Measurements from ENCODE around the gene EZH2.

EZH2 gene

DNA sequence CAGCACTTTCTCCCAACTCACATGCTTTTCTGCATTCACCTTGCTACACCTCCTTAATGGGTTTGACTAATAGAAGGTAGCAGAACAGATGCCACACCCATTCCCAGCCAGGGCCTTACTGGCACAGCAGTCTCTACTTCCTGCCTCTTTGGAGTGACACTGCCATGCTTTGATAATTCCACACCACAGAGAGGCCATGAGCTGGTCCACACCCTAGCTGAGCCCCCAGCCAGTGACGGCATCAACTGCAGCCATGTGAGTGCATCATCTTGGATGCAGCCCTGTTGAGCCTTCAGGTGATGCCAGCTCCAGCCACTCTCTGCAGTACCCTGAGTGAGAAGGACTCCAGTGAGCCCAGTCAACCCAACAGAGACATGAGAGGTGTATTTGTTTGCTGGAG lies 27.5 kb upstream of the EZH2 start:
- H3K4me3 ChIP-seq (ENCODE audit: low read depth in 1 of 2, low read length in 1 of 2): no peak overlapping the region
- H3K27me3 ChIP-seq: peaks cover 13% of the 10 kb centered on the region
- H3K27ac ChIP-seq: no peak overlapping the region
- TF ChIP-seq, protein P1, sequence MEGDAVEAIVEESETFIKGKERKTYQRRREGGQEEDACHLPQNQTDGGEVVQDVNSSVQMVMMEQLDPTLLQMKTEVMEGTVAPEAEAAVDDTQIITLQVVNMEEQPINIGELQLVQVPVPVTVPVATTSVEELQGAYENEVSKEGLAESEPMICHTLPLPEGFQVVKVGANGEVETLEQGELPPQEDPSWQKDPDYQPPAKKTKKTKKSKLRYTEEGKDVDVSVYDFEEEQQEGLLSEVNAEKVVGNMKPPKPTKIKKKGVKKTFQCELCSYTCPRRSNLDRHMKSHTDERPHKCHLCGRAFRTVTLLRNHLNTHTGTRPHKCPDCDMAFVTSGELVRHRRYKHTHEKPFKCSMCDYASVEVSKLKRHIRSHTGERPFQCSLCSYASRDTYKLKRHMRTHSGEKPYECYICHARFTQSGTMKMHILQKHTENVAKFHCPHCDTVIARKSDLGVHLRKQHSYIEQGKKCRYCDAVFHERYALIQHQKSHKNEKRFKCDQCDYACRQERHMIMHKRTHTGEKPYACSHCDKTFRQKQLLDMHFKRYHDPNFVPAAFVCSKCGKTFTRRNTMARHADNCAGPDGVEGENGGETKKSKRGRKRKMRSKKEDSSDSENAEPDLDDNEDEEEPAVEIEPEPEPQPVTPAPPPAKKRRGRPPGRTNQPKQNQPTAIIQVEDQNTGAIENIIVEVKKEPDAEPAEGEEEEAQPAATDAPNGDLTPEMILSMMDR (IDR thresholded peaks at IDR 0.05): no peak
- no peaks in the 10 kb centered on the region for H3K4me1 ChIP-seq (ENCODE audit: control insufficient read depth in 1 of 2, insufficient read depth in 1 of 2, low read depth in 1 of 2, low read length in 1 of 2)
- no peaks in the 10 kb centered on the region for H3K9me3 ChIP-seq
- no peaks in the 10 kb centered on the region for H3K36me3 ChIP-seq

DNA sequence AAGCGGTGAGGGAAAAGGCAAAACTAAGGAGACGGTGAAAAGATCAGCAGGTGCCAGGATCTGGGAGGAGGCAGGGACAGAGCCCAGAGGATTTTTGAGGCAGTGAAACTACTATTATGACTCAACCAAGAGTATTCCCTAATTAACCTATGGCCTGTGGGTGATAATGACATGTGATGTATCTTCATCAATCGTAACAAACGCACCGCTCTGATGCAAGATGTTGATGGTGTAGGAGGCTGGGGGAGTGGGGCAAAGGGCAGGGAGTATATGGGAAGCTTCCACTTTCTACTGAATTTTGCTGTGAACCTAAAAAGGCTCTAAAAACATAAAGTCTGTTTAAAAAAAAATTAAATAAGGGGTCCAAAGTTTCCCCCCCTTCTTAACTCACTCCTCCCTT lies 25.5 kb upstream of the EZH2 start:
- H3K36me3 ChIP-seq: no peaks in the 10 kb centered on the region
- H3K27ac ChIP-seq: no peak overlapping the region
- TF ChIP-seq, protein P1 (IDR thresholded peaks at IDR 0.05): no peak
- H3K27me3 ChIP-seq: peaks cover 13% of the 10 kb centered on the region
- no peak overlapping the region for H3K4me3 ChIP-seq (ENCODE audit: low read depth in 1 of 2, low read length in 1 of 2)
- H3K4me1 ChIP-seq (ENCODE audit: control insufficient read depth in 1 of 2, insufficient read depth in 1 of 2, low read depth in 1 of 2, low read length in 1 of 2): no peaks in the 10 kb centered on the region
- no peaks in the 10 kb centered on the region for H3K9me3 ChIP-seq

DNA sequence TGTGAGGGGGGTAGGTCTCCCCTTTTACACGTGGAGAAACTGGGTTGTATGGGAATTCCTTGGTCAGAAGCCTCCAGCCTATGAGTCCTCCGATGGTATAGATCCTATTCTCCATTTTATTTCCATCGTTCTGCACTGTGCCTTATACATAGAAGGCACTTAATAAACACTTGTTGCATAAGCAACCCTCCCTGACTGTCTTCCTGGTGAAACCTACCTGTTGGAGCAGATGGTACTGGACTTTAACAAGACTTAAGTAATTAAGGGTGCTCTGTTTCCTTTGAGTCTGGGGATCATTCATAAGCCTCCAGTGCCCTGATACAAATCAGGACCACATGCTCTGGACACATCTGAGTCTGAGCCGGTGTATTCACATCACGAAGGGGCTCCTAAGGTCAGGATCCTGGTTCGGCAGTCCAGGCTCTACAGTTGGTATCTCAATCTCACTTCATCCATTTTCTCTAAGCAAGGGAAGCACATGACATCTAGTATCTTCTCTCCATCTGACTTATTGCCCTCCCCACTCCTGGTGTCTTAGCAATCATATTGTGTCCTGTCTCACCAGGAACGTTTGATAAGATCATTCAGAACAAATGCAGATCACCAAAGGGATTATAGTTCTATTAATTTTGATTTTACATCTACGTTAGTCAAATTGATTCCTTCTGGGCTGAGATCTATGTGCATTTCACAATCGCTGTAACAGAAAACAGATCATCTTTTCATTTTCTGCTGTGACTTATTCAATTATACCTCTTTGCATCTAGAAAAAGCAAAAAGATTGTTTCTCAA lies 22.8 kb upstream of the EZH2 start:
- Histone ChIP-seq H3K4me1 (ENCODE audit: control insufficient read depth in 1 of 2, insufficient read depth in 1 of 2, low read depth in 1 of 2, low read length in 1 of 2) (no peaks in the 10 kb centered on the region), H3K4me3 (ENCODE audit: low read depth in 1 of 2, low read length in 1 of 2) (no peak overlapping the region), H3K36me3 (no peaks in the 10 kb centered on the region), H3K27me3 (peaks cover 13% of the 10 kb centered on the region), H3K9me3 (no peaks in the 10 kb centered on the region), H3K27ac (no peak overlapping the region)
- TF ChIP-seq, protein P1 (IDR thresholded peaks at IDR 0.05): no peak

DNA sequence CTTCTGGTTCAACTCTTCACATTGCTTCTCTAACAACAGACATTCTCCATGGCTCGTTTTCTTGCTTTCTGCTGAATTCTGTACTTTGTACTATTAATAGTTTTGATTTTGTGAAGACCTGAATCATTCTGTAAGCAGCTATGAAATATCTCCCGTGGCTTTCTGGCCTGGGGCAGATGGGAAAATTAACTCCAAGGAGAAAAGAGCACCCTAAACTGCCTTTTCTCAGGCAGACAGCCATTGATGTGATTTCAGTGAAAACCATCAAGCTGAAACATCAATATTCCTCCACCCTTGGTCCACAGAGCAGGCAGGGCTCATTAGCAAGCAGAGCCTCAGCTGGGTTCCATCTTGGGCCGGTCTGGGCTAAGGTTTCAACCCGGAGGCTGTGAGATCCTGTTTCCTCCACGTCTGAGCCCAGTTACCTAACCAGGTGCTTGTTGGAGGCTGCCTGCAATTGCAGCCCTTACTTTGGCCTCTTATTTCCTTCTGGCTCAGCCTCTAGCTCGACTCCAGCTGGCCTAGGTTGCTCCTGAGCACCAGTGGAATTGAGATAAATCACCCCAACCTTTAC lies 21.1 kb upstream of the EZH2 start:
- no peaks in the 10 kb centered on the region for H3K36me3 ChIP-seq
- H3K9me3 ChIP-seq: no peaks in the 10 kb centered on the region
- H3K27ac ChIP-seq: no peak overlapping the region
- H3K27me3 ChIP-seq: peaks cover 13% of the 10 kb centered on the region
- H3K4me1 ChIP-seq (ENCODE audit: control insufficient read depth in 1 of 2, insufficient read depth in 1 of 2, low read depth in 1 of 2, low read length in 1 of 2): no peaks in the 10 kb centered on the region
- TF ChIP-seq, protein P1 (IDR thresholded peaks at IDR 0.05): no peak
- H3K4me3 ChIP-seq (ENCODE audit: low read depth in 1 of 2, low read length in 1 of 2): no peak overlapping the region

DNA sequence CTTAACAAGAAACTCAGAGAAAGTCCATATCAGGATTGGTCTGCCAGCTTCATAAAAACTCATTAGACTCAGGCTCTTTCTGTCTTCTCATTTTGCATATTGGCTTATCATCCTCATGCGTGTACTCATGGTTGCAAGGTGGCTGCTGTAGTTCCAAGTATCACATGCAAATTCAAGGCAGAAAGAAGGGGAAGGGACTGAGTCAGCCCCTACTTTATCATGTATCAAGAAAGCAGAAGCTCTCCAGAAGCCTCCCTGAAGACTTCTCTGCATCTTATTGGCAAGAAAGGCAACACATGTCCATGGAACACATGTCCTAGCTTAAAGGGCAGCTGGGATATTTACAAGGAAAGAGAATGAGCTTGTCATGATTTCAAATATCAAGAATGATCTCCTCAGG lies 19.4 kb upstream of the EZH2 start:
- H3K9me3 ChIP-seq: no peaks in the 10 kb centered on the region
- no peak overlapping the region for H3K4me3 ChIP-seq (ENCODE audit: low read depth in 1 of 2, low read length in 1 of 2)
- peaks cover 3% of the 10 kb centered on the region for H3K27me3 ChIP-seq
- no peaks in the 10 kb centered on the region for H3K4me1 ChIP-seq (ENCODE audit: control insufficient read depth in 1 of 2, insufficient read depth in 1 of 2, low read depth in 1 of 2, low read length in 1 of 2)
- TF ChIP-seq, protein P1 (IDR thresholded peaks at IDR 0.05): no peak
- H3K27ac ChIP-seq: no peak overlapping the region
- no peaks in the 10 kb centered on the region for H3K36me3 ChIP-seq

Data from neutrophil (primary cell).